OCI-LY1 (cell line): Measurements from ENCODE around the gene NKX3-2.

Experiments used
- H2AFZ ChIP-seq: fragments of 200-600 bp; sonication (generic), shearing (Covaris generic); 2 replicates; pipeline ENCODE4 v1.6.0; 2014; ENCODE audit warnings: antibody characterized with exemption, mild to moderate bottlenecking, low read length
- H3F3A ChIP-seq: fragments of 200-600 bp; sonication (generic), shearing (Covaris generic); 2 replicates; pipeline ENCODE4 v1.6.0; 2014; ENCODE audit warnings: mild to moderate bottlenecking, antibody characterized with exemption, low read length, moderate library complexity; ENCODE audit not compliant: insufficient read depth
- H3K27ac ChIP-seq: fragments of 200-600 bp; sonication (generic); 2 replicates; pipeline ENCODE4 v1.5.1; 2014; ENCODE audit warnings: low read length, mixed run types, mild to moderate bottlenecking, low read depth; ENCODE audit not compliant: poor library complexity, severe bottlenecking
- H3K27me3 ChIP-seq: fragments of 200-600 bp; sonication (generic); 2 replicates; pipeline ENCODE4 v1.6.0; 2014; ENCODE audit warnings: antibody characterized with exemption, mild to moderate bottlenecking, low read length, moderate library complexity; ENCODE audit not compliant: insufficient read depth
- H3K36me3 ChIP-seq: fragments of 200-600 bp; sonication (generic); 2 replicates; pipeline ENCODE4 v1.6.1; 2014; ENCODE audit warnings: mild to moderate bottlenecking, antibody characterized with exemption, low read length, moderate library complexity, mixed read lengths; ENCODE audit not compliant: insufficient read depth
- H3K4me1 ChIP-seq: fragments of 200-600 bp; sonication (generic); 2 replicates; pipeline ENCODE4 v1.5.1; 2014; ENCODE audit warnings: mild to moderate bottlenecking, low read length, moderate library complexity; ENCODE audit not compliant: insufficient read depth, severe bottlenecking
- H3K4me2 ChIP-seq: fragments of 200-600 bp; sonication (generic), shearing (Covaris generic); 2 replicates; pipeline ENCODE4 v1.6.1; 2014; ENCODE audit warnings: low read length
- H3K4me3 ChIP-seq: fragments of 200-600 bp; sonication (generic); 2 replicates; pipeline ENCODE4 v1.5.1; 2014; ENCODE audit warnings: low read length, low read depth, mild to moderate bottlenecking, mixed read lengths; ENCODE audit not compliant: poor library complexity, severe bottlenecking
- H3K79me2 ChIP-seq: fragments of 200-600 bp; shearing (Covaris generic); 2 replicates; pipeline ENCODE4 v1.6.1; 2016; ENCODE audit warnings: mixed run types, low read length, mixed read lengths; ENCODE audit not compliant: insufficient read depth
- H3K9ac ChIP-seq: fragments of 200-600 bp; sonication (generic), shearing (Covaris generic); 2 replicates; pipeline ENCODE4 v1.6.1; 2014; ENCODE audit warnings: mild to moderate bottlenecking, low read length, mixed read lengths
- H3K9me2 ChIP-seq: fragments of 200-600 bp; sonication (generic), shearing (Covaris generic); 2 replicates; pipeline ENCODE4 v1.6.1; 2014; ENCODE audit warnings: low read depth, mild to moderate bottlenecking, low read length, mixed read lengths
- H3K9me3 ChIP-seq: fragments of 200-600 bp; shearing (Covaris generic); 2 replicates; pipeline ENCODE4 v1.6.1; 2014; ENCODE audit warnings: low read length, mixed read lengths
- H4K20me1 ChIP-seq: fragments of 200-600 bp; sonication (generic), shearing (Covaris generic); 2 replicates; pipeline ENCODE4 v1.6.0; 2016; ENCODE audit warnings: mild to moderate bottlenecking, low read length; ENCODE audit not compliant: insufficient read depth
- CTCF ChIP-seq: fragments of 200-600 bp; sonication (generic), shearing (Covaris generic); IDR thresholded peaks from 2 replicates; pipeline ENCODE4 v1.5.1; 2017; ENCODE audit warnings: mild to moderate bottlenecking, antibody characterized with exemption, low read length, moderate library complexity, mixed read lengths
- EZH2 ChIP-seq: fragments of 200-600 bp; sonication (generic), shearing (Covaris generic); IDR thresholded peaks from 2 replicates; pipeline ENCODE4 v1.8.0; 2017; ENCODE audit warnings: borderline replicate concordance, mixed run types, mild to moderate bottlenecking, antibody characterized with exemption, low read length, moderate library complexity, mixed read lengths

The NKX3-2 gene

GRCh38 chr4:13524504-13525243 lies 19.6 kb downstream of the NKX3-2 start:
- no peak for TF ChIP-seq EZH2
- TF ChIP-seq CTCF: no peak
- no peaks in the 10 kb centered on the region for H3K9me3 ChIP-seq
- H3K4me1 ChIP-seq: no peaks in the 10 kb centered on the region
- no peaks in the 10 kb centered on the region for H3K36me3 ChIP-seq
- no peaks in the 10 kb centered on the region for H3K27me3 ChIP-seq
- no peak overlapping the region for H3K9ac ChIP-seq
- no peak overlapping the region for H3K27ac ChIP-seq
- H3K4me2 ChIP-seq: no peak overlapping the region
- H4K20me1 ChIP-seq: no peaks in the 10 kb centered on the region
- no peak overlapping the region for H2AFZ ChIP-seq
- no peak overlapping the region for H3K4me3 ChIP-seq
- no peaks in the 10 kb centered on the region for H3K9me2 ChIP-seq
- no peaks in the 10 kb centered on the region for H3K79me2 ChIP-seq
- no peaks in the 10 kb centered on the region for H3F3A ChIP-seq

- Histone ChIP-seq H3K9ac (no peak overlapping the region), H3K36me3 (no peaks in the 10 kb centered on the region), H3K4me3 (no peak overlapping the region), H3F3A (no peaks in the 10 kb centered on the region), H3K27ac (no peak overlapping the region), H2AFZ (no peak overlapping the region), H4K20me1 (no peaks in the 10 kb centered on the region), H3K9me3 (no peaks in the 10 kb centered on the region), H3K4me1 (no peaks in the 10 kb centered on the region), H3K79me2 (no peaks in the 10 kb centered on the region), H3K27me3 (no peaks in the 10 kb centered on the region), H3K9me2 (no peaks in the 10 kb centered on the region), H3K4me2 (no peak overlapping the region)
- no peak for TF ChIP-seq EZH2
- no peak for TF ChIP-seq CTCF
Observed at GRCh38 chr4:13523591-13524503, 20.5 kb downstream of the NKX3-2 start.

- no peak for TF ChIP-seq EZH2
- TF ChIP-seq CTCF: no peak
- Histone ChIP-seq H3K4me3 (no peak overlapping the region), H3K9me3 (no peaks in the 10 kb centered on the region)
Observed at GRCh38 chr4:13523105-13523477, 21.2 kb downstream of the NKX3-2 start.

More at GRCh38 chr4:13523105-13523477, 21.2 kb downstream of the NKX3-2 start:
- H4K20me1 ChIP-seq: no peaks in the 10 kb centered on the region
- H3K27ac ChIP-seq: no peak overlapping the region
- H3K4me1 ChIP-seq: no peaks in the 10 kb centered on the region
- no peaks in the 10 kb centered on the region for H3K27me3 ChIP-seq
- no peaks in the 10 kb centered on the region for H3K79me2 ChIP-seq
- H3K36me3 ChIP-seq: no peaks in the 10 kb centered on the region
- no peaks in the 10 kb centered on the region for H3F3A ChIP-seq
- H2AFZ ChIP-seq: no peak overlapping the region
- no peaks in the 10 kb centered on the region for H3K9me2 ChIP-seq
- no peak overlapping the region for H3K4me2 ChIP-seq
- no peak overlapping the region for H3K9ac ChIP-seq
